Esophagus muscularis mucosa (tissue), 4 donors: ENCODE results near the gene NPHP1. TPM values are rescaled to one million over a fixed set of nuclear protein-coding genes. Genes with fewer than 3 reads are reported as not detected.
"Not testable (repeated sequence)": the region's sequence is repeated elsewhere in the genome, so short reads cannot be mapped to it uniquely, and the experiment has no call there.

ENCODE experiments used
- DNase-seq: peaks from one replicate; pipeline ENCODE4 v3.0.0-alpha.2; 2017; ENCODE audit errors: extremely low spot score
- H3K27ac ChIP-seq, 4 donors: fragments of 200-600 bp; sonication (generic); replicated peaks in 1 of 4; 1 replicate in 3 of 4; 2 replicates in 1 of 4; pipeline ENCODE4 v1.5.1; 2016 to 2019; ENCODE audit warnings: mild to moderate bottlenecking in 1 of 4
- H3K27me3 ChIP-seq, 4 donors: fragments of 200-600 bp; sonication (generic); one replicate each; pipeline versions ENCODE4 v1.5.1 to v1.6.0; 2016 to 2019
- H3K36me3 ChIP-seq, 4 donors: fragments of 200-600 bp; sonication (generic); one replicate each; pipeline ENCODE4 v1.5.1; 2016 to 2019
- H3K4me1 ChIP-seq, 4 donors: fragments of 200-600 bp; sonication (generic); one replicate each; pipeline ENCODE4 v1.5.1; 2016 to 2019
- H3K4me3 ChIP-seq, 4 donors: fragments of 200-600 bp; sonication (generic); 1 replicate in 2 of 4; 2 replicates in 2 of 4; pipeline ENCODE4 v1.5.1; 2016 to 2019; ENCODE audit warnings: mild to moderate bottlenecking in 4 of 4, moderate library complexity in 1 of 4
- H3K9me3 ChIP-seq, 4 donors: fragments of 200-600 bp; sonication (generic); 1 replicate in 3 of 4; 2 replicates in 1 of 4; pipeline ENCODE4 v1.5.1; 2016 to 2019
- CTCF ChIP-seq, 3 experiments: fragments of 200-600 bp in 2 of 3; fragments of 450-650 bp in 1 of 3; sonication (generic) in 2 of 3; IDR thresholded peaks; one replicate each; pipeline ENCODE4 v1.5.1; 2017 to 2019; ENCODE audit warnings: antibody characterized with exemption in 3 of 3, mild to moderate bottlenecking in 2 of 3, moderate library complexity in 1 of 3
- EP300 ChIP-seq: sonication (generic); formaldehyde crosslinking; IDR thresholded peaks from one replicate; pipeline ENCODE4 v1.6.1; 2017; ENCODE audit warnings: antibody characterized with exemption
- POLR2A ChIP-seq: fragments of 450-650 bp; IDR thresholded peaks from one replicate; pipeline ENCODE4 v1.6.1; 2017; ENCODE audit warnings: antibody characterized with exemption, moderate library complexity, mild to moderate bottlenecking, low read depth
- POLR2AphosphoS5 ChIP-seq, 2 donors: sonication (generic); formaldehyde crosslinking; IDR thresholded peaks; one replicate each; pipeline ENCODE4 v1.6.1; 2017; ENCODE audit warnings: antibody characterized with exemption in 2 of 2
- WGBS: methylation state at CpG from one replicate; pipeline ENCODE4 v1.1.5; 2018; 5-methylcytosine and 5-hydroxymethylcytosine counted together
- intact Hi-C: fragments of 100-400 bp; cut with DNase I; formaldehyde crosslinking; loops from one replicate; pipeline ENCODE4 v1.15.1; 2023
- total RNA-seq, 4 donors: library from RNA; depleted of rRNA; stranded (reverse); fragments of >200 nt; gene quantifications; one replicate each; pipeline versions ENCODE4 v1.1.0 to v1.2.1, GENCODE V29; 2016

The NPHP1 gene
- total RNA-seq, 4 donors from 2014 or later, result 6.3 to 9.7 (median 7.3) TPM

- Histone ChIP-seq H3K4me1 (no peaks in the 10 kb centered on the region), H3K9me3 (no peaks in the 10 kb centered on the region), H3K27me3 (no peaks in the 10 kb centered on the region), H3K27ac (no peak overlapping the region), H3K4me3 (no peak overlapping the region), H3K36me3 (peaks cover 0 to 23% (median 10%) of the 10 kb centered on the region in 4 donors)
- DNase-seq, result no peak
- WGBS, result 90% methylated on average over 2 of the region's 2 CpGs
- intact Hi-C loops, result no loop called here
- TF ChIP-seq CTCF (IDR thresholded peaks at IDR 0.05) (no peak), POLR2A (no peak), POLR2AphosphoS5 (IDR thresholded peaks at IDR 0.05) (no peak), EP300 (no peak)
These were observed 38.5 kb downstream of the NPHP1 start for GRCh38 chr2:110166266-110166665.

- TF ChIP-seq CTCF (IDR thresholded peaks at IDR 0.05) (peak; percentile 69 to 76 (median 73)), POLR2A (no peak)
- Histone ChIP-seq H3K4me3 (no peak overlapping the region), H3K36me3 (peaks cover 0 to 4% (median 2%) of the 10 kb centered on the region in 4 donors), H3K9me3 (no peaks in the 10 kb centered on the region), H3K27me3 (no peaks in the 10 kb centered on the region), H3K27ac (no peak overlapping the region), H3K4me1 (peaks cover 0 to 6% (median 0%) of the 10 kb centered on the region in 4 donors)
- WGBS, result 38% methylated on average over 4 of the region's 4 CpGs
- intact Hi-C loops, result no loop called here
- DNase-seq, result no peak
These were observed 47.5 kb downstream of the NPHP1 start for GRCh38 chr2:110157153-110157793.

- WGBS, result 97% methylated on average over 4 of the region's 4 CpGs
- H3K4me3 ChIP-seq, H3K4me1 ChIP-seq, H3K27ac ChIP-seq, H3K27me3 ChIP-seq, intact Hi-C loops, H3K9me3 ChIP-seq, H3K36me3 ChIP-seq, DNase-seq: not testable (repeated sequence)
These were observed 50.0 kb downstream of the NPHP1 start for GRCh38 chr2:110154828-110155227.

- 91% methylated on average over 2 of the region's 2 CpGs for WGBS
- H3K27me3 ChIP-seq, H3K4me3 ChIP-seq, H3K4me1 ChIP-seq, H3K9me3 ChIP-seq, H3K27ac ChIP-seq, H3K36me3 ChIP-seq, DNase-seq, intact Hi-C loops: not testable (repeated sequence)
These were observed 50.6 kb downstream of the NPHP1 start for GRCh38 chr2:110154188-110154587.

GRCh38 chr2:110153416-110153815 is 51.4 kb downstream of the NPHP1 start:
- no peak overlapping the region for H3K4me3 ChIP-seq
- intact Hi-C loops, result no loop called here
- H3K27ac ChIP-seq, result no peak overlapping the region
- H3K4me1 ChIP-seq, result peaks cover 0 to 10% (median 0%) of the 10 kb centered on the region in 4 donors
- H3K36me3 ChIP-seq, result no peaks in the 10 kb centered on the region
- 95% methylated on average over 2 of the region's 2 CpGs for WGBS
- TF ChIP-seq POLR2A, result no peak
- TF ChIP-seq CTCF (IDR thresholded peaks at IDR 0.05), result no peak
- TF ChIP-seq EP300, result no peak
- no peak for TF ChIP-seq POLR2AphosphoS5 (IDR thresholded peaks at IDR 0.05)
- H3K9me3 ChIP-seq, result no peaks in the 10 kb centered on the region
- H3K27me3 ChIP-seq, result no peaks in the 10 kb centered on the region
- no peak for DNase-seq

GRCh38 chr2:110152943-110153342 is 51.9 kb downstream of the NPHP1 start:
- 82% methylated on average over 3 of the region's 3 CpGs for WGBS
- intact Hi-C loops, result no loop called here
- Histone ChIP-seq H3K4me3 (no peak overlapping the region), H3K27me3 (no peaks in the 10 kb centered on the region), H3K36me3 (no peaks in the 10 kb centered on the region), H3K9me3 (no peaks in the 10 kb centered on the region), H3K27ac (no peak overlapping the region), H3K4me1 (peaks cover 0 to 10% (median 0%) of the 10 kb centered on the region in 4 donors)
- no peak for DNase-seq
- TF ChIP-seq POLR2AphosphoS5 (IDR thresholded peaks at IDR 0.05) (no peak), CTCF (IDR thresholded peaks at IDR 0.05) (no peak), EP300 (no peak), POLR2A (no peak)
